Inferior parietal cortex (tissue), 1 donor: ENCODE results near the gene FTO.

Experiments used
- DNase-seq: peaks from one replicate; pipeline ENCODE4 v3.0.0-alpha.2; 2016; ENCODE audit errors: extremely low spot score

FTO gene

DNA sequence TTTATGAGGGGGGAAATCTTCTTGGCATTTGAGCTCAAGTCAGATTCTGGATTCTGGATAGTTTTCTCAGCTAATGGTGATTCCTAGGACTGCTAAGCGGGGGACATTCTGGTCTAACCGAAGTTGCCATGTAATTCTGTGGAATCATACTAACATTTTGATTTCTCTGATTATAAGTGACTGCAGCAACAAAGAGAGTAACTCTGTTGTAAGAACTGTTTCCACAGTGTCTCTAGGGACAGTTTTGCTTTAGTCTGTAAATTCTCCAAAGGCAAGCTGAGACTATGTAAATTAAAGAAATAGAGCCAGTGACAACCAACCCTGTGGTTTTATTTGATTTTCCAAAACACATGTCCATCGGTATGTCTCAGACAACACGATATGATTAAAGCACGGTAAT is 296.4 kb downstream of the FTO start:
- DNase-seq = no peak

DNA sequence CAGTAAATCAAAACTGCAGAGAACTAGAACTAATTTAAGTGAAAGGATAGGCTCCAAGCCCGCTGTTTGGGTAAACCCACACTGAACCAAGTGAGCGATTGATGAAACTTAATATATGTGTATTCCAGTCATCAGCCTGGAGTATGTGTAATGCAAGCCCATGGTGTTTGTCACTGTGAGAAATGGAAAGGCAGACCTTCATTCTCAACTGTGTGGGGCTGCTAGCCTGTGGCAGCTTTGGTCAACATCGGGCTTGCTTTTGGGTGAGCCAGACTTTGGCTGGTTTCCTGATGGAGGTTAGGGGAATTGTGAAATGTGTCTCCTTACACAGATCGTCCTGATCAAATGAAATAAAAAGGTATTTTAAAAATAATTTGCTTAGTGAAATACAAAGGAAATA is 302.7 kb downstream of the FTO start:
- no peak for DNase-seq

DNA sequence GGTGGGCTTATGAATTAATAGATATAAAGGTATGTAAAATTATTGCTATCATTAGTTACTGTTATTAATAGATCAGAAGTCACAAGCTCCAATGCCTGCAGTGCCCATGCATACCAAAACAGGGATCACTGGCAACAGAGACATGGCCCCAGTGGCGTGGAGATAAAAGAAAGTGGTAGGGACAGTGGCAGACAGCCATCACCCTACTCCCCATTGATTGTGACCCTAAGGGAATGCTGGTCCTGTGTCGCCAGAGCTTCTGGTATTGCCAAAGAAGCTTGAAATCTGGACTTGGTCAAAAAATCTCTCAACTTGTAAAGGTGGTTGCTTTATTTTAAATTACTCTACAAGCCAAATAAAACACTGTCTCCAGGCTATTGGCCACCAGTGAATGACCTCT is 303.5 kb downstream of the FTO start:
- no peak for DNase-seq

DNA sequence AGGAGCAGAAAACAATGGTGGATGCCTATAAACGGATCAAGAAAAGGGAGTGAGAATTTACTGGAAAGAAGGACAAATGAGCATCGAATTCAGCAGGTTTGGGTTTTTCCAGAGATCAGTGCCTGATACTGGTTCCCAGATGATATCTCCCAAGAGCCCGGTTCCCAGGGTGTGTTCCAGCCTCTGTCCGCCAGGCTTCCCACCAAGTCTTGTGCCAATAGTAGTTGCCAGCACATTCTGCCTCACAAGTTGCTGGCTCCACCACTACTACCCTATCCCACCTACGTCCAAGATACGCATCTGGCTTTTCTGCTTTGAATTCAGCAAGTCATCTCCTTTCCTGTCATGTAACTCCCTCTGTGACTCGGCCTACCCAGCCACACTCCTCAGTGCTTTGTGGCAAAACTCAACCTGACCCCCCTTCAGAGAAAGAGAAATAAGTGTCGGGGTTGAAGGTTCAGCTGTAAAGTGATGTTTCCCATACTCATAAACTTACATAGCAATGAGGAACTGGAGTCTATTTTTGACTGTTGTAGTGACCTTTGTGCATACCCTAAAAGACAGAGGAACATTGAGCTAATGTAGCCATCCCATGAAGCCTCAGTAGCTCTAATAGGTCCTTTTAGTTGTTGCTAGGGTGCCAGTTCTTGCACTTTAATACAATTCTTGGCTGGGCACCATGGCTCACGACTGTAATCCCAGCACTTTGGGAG is 305.7 kb downstream of the FTO start:
- no peak for DNase-seq

DNA sequence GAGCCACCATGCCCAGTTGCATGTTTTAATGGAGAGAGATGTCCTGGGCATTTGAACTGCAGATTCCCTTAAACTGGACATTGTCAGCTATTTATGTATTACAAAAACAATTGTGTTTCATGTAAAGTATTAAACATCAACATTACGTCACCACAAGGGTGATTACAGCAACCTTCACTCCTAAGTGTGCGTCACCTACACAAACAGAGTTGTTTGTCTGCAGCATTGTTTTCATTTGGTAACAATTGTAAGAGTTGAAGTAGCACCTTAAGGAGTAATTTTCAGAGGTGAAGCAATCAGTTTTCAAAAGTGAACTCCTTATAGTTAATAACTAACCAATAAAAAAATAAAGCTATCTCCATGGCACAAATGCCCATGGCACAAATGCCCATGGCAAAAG is 311.2 kb downstream of the FTO start:
- no peak for DNase-seq

DNA sequence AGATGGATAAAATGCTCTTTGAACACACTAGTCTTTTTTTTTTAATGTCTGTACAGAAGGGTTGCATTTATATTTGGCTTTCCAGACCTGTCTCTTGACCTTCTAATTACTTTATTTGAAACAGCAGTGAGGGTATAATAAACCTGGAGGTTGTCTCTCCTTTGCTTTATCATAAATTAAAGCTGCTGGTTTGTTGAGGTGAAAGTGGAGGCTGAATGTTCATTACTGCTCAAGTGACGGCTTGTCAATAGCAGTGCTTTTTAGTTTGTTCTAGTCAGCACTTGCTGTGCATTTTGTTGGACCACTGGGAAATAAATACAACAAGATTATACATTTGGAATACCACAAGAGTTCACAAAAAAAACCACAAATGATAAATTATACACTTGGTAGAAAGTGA is 318.4 kb downstream of the FTO start:
- no peak for DNase-seq

DNA sequence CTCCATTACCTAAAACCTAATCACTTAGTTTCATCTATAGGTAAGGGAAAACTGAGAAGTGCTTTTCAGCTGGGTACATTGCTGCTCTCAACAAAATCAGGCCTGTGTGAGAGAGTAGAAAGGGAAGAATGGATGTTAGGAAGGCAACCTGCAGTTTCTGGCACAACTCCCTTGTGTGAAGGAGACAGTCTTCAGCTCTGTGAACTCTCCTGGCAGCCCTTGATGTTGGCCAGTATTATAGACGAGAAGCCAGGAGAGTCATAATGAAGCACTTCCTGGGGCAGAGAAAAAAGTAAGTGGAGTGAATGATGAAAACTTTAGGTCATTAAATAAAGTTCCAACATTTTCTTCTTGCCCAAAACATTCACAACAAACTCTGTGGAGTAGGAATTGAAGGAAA is 322.5 kb downstream of the FTO start:
- DNase-seq = no peak

DNA sequence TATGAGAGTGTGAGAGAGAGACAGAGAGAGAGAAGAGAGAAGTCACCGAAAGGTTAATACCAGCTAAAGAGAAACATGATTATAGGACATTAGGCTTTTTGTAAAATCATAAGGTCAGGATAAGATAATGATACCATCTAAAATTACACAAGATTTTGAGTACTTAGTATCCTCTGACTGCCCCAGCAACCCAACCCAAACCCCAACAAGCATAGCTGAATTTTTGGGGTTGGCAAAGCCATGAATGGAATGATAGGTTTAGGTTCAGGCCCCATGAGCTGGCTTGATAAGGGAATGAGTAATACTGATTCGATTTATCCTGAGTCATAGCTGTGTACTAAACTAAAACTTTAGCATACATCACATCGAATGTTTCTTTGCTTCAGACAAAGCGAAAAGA is 323.1 kb downstream of the FTO start:
- DNase-seq = no peak

DNA sequence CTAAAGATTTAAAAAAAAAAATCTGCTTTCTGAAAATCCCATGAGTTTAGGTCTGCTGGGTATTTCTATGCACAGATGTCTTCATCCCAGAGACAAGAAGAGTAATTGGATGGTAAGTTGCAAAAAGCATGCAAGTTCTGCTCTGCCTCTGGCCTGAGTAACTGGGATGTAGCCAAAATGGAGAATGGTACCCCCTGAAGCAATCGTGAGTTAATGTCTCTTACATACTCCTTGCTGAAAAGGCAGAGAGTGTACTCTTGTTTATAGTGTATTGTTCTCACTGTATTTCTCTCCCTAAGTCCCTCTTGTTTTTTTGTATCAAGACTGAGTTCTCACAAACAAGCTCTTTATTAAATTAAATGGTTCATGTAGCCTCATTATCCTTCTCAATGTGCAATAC is 323.6 kb downstream of the FTO start:
- DNase-seq = no peak

DNA sequence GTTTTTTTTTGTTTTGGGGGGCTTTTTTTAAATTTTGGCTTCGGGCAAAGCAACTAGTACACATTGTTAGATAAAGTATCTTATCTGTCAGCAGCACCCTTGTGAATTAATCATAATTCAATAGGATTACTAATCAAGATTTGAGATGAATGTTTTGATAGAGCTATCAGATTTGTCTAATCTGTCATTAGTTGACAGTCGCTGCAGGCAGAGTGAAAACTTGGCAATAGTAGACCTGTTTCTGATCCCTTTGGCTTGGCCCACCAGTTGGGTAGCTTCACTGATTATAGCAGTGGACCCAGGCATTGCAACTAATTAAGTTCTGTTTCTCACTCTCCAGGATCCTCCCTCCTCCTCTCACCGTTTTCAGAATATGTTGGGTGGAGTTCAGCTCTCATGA is 324.0 kb downstream of the FTO start:
- no peak for DNase-seq

DNA sequence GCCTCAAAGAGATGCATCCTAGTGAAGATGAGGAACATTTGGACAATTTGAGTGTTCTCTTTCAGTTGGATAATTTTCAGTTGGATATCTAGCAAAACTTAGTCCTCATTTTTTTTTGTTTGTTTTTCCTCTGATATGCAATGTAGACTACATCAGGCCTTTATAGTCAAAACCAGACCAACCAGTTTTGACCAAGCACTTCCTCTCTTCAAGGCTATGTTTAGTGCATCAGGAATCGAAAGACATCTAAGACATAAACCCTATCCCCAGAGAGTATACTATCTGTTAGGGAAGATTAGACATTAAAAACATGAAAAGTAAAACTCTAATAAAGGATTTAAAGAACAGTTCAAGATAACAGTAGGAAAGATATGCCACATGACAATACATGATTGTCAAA is 326.5 kb downstream of the FTO start:
- no peak for DNase-seq

DNA sequence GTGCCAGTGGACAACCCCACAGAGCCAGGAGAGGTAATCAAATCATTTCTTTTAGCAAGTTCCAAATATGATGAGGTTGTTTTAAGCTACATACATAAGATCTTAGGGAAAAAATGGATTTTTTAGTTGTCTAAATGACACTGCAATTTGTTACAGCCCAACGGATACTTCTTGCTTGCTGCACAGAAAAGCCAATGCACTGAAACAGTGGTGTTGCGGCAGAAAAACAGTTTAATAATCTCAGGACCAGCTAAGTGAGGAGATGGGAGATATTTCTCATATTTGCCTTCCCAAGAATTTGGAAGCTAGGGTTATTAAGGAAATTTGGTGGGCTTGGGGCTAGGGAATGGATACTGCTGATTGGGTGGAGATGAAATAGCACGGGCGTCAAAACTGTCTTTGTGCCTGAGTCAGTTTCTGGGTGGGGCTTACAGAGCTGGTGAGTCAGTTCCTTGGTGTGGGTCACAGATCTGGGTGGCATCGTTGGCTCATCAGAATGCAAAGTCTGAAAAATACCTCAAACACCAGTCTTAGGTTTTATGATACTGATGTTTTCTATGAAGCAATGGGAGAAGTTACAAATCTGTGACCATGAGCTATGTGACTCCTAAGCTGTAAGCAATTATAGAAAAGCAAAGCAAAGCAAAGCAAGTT is 327.3 kb downstream of the FTO start:
- DNase-seq = no peak

DNA sequence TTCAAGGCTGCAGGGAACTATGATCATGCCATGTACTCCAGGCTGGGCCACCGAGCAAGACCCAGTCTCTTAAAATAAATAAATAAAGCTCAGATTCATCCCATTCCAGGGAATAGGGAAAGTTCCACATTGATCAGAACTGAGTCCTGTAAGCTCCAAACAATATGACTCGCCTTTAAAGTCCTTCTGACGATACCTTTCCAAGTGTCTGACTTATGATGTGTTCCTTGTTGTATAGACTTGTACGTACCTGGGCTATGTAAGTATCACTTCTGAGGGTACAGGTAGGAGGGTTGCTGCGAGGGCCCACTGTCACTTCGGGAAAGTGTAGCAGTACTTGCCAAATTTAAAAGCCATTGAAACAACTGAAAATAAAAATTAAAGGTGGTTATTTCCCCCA is 329.8 kb downstream of the FTO start:
- DNase-seq = no peak

DNA sequence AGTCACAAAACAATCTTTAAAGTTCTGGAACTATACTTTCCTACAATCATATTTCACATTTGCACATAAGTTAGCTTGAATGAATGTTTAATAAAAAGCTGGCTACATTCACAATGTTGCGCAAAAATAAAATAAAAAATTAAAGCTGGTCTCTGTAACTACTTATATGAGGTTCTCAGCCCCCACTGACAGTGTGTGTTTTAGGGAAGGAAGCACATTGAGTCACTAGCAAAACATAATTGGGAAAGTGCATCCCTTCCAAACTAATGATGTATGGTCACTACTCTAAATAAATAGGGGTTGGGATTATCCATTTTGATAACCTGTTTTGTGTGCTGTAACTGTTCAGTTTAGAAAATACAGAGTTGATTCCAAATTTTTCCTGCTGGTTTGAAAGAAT is 330.7 kb downstream of the FTO start:
- no peak for DNase-seq

DNA sequence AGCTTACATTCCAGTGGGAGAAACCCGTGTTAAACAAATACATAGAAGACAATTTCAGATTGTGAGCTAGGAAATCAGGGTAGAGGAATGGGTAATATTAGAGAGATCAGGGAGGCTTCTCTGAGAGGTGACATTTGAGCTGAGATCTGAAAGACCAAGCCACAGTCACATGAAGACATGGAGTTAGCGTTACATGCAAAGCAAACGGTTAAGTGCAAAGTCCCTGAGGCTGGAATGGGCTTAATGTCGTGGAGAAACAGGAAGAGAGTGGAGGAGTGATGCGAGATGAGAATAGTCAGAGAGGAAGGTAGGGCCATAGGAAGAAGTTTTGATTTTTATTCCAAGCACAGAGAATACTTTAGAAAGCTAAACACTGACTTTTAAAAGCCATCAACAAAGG is 336.5 kb downstream of the FTO start:
- DNase-seq = no peak

DNA sequence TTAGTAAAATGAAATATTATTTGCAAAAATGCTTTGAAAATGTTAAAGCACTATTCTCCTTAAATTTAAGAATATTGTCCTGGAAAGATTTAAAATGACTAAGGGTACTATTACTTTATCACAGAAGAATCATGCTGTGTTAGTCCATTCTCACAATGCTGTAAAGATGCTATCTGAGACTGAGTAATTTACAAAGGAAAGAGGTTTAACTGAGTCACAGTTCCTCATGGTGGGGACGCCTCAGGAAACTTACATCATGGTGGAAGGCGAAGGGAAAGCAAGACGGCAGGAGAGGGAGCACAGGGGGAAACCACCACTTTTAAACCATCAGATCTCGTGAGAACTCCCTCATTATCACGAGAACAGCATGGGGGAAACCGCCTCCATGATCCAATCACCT is 337.0 kb downstream of the FTO start:
- no peak for DNase-seq

DNA sequence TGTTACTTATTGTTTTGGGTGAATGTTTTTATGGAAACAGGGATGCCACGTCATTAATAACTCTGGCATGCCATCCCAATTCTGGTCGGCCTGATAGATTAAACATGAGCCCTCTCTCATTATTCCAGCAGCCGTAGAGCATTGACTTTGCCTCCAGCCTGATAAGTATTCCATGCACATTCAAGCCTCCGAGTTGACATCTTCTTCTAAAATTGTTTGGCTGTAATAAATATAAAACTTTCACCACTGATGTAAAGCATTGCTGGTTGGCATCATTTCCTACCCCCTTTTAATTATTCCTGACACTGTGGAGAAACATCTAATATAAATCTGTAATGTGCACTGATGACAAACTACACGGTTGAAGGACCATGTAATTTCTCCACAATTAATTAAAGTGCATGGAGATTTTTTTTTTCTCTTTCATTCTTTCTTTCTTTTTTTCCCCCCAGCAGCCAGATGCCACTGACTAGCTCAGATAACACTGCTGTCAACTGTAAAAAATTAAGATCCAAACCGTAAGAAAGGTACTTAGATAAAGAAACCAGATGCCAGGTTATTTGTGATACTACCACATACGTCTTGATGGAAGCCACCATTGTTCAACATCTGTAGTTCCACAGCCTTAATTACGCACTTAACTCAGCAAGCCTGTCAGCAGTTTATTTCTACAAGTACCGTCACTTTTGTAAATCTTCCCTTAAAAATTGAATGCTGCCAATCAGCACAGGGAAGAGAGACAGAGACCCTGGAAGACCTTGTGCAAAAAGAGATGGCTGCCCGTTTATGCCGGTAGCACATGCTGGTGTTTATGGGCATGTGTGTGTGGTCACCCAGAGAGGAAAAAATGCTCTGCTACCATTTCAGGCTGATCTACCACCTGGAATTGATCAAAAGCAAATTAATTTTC is 344.9 kb downstream of the FTO start:
- no peak for DNase-seq

DNA sequence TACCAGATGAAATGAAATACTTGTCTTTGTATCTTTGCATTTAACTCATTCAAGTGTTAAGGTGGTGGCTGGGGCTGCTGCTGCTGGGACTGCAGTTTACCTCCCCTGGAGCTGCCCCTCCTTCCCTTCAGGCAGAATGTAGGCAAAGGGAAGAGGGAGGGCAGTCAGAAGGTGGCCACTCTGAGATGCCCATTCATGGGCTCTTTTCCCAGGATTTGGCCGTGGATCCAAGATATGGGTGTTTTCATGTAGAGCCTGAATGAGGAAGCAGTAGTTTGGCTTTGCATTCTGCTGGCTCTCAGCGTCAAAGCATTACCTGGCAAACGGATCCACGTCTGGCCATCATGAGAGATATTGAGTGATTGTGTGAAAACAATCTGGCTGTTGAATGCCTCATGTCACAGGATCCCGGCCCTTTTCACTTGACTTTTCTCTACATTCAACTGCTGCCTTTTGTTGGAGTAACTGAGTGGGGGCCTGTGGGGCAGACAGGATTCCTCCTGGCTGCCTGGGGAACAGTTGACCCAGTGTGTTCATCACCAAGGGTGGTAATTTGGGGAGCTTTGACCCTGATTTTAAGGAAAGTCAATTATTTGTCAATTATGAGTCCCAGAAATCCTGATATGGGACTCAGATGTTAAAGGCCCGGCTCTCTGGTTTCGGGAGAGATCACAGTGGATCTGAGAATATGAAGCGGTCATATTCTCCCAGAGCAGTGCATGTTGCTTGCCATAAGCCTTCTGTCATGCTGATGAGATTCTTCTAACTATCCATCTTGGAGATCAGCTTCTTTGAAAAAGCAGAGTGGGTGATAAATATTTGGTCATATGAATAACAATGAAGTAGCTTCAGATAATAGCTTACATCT is 345.9 kb downstream of the FTO start:
- DNase-seq = no peak

DNA sequence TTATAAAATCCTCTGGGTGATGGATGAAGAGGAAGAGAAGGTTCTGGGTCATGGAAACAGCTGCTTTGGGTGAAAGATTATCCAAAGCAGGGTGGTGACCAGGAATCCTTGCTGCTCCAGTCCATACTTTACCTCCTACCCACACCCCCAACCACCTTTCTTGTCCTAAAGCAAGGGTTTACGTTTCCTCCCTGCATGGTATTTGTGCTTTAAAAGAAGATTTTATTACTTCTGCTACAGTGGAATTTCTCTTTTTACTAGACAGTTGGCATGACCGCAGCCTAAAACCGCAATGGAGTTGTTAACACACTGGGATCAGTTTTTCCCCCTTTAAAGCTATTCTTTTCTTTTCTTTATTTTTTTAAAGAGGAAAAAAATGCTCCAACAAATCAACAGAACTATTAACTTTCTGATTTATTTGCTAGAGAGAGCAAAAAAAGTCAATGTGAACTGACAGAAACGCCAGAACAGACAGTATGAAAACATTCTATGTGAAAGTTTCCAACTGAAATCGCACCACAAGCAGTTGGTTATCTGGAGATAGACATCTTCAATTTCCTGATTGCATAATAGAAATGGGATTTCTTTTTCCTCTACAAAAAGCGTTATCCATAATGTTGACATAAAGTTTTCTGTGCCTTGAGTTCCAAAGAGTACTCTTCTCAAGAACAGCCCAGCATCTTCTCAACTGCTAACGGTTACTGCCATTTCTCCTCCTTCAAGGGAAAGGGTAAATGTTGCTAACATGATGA is 346.7 kb downstream of the FTO start:
- DNase-seq = no peak

DNA sequence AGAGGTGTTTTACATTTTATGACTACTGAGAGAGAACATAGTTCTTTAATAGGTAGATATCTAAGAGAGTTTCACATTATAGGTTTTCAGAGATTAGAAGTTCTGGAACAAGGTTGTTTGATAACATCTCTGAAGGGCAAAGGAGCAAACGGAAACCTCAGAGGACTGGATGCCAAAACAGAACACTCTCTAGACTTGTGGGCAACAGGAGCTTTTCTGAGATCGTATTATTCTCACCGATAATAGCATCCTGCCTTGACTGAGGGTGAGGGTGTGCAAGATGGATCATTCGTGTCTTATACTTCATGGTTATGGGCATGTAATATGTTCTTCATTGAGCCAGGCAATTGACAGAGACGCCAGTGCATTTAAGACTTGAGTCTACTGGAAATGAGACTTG is 347.9 kb downstream of the FTO start:
- DNase-seq = no peak

DNA sequence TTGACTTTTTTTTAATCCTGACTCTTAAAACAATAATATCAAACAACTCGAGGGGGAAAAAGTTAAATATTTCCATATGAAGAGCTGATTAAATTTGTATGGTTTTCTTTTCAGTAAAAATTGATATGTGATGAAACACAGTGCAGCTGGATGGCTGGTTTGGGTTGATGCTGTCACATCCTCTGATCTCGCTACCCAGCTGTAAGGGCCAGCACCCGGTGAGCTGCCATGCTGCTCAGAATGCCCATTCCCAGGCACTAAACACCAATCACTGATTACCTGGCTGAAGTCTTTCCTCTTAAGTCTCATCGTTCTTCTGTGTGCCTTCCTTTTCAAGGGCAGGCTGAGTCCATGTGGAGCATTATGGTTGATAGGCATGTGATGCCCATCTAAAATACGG is 348.3 kb downstream of the FTO start:
- no peak for DNase-seq
